Adrenal gland (tissue), 12 donors: Measurements from ENCODE around the gene ZEB1. TPM values are rescaled to one million over a fixed set of nuclear protein-coding genes. Genes with fewer than 3 reads are reported as not detected.
"Not testable (repeated sequence)": the region's sequence is repeated elsewhere in the genome, so short reads cannot be mapped to it uniquely, and the experiment has no call there.

Experiments
- DNase-seq, 7 donors: peaks; one replicate each; pipeline ENCODE4 v3.0.0-alpha.2; 2019 to 2020
- H3K27ac ChIP-seq, 5 donors: fragments of 200-600 bp; sonication (generic) in 4 of 5; 1 replicate in 3 of 5; 2 replicates in 2 of 5; pipeline versions ENCODE4 v1.5.1 to v1.8.0; 2016 to 2020; ENCODE audit warnings: mild to moderate bottlenecking in 1 of 5
- H3K27me3 ChIP-seq: fragments of 200-600 bp; 2 replicates; pipeline ENCODE4 v1.8.0; 2021
- H3K36me3 ChIP-seq, 2 donors: fragments of 200-600 bp; replicated peaks in 1 of 2; 1 replicate in 1 of 2; 2 replicates in 1 of 2; pipeline versions ENCODE4 v1.5.1 to v1.8.0; 2018 to 2022
- H3K4me1 ChIP-seq, 2 donors: fragments of 200-600 bp; replicated peaks in 1 of 2; 1 replicate in 1 of 2; 2 replicates in 1 of 2; pipeline versions ENCODE4 v1.5.1 to v1.8.0; 2018 to 2021
- H3K4me3 ChIP-seq, 4 donors: fragments of 200-600 bp; sonication (generic) in 3 of 4; one replicate each; pipeline ENCODE4 v1.5.1; 2016 to 2018
- H3K9me3 ChIP-seq, 3 donors: fragments of 200-600 bp; sonication (generic) in 1 of 3; replicated peaks in 1 of 3; 1 replicate in 2 of 3; 2 replicates in 1 of 3; pipeline versions ENCODE4 v1.5.1 to v1.8.0; 2016 to 2021
- CTCF ChIP-seq, 6 experiments: fragments of 450-650 bp in 4 of 6; fragments of 200-600 bp in 2 of 6; sonication (generic) in 1 of 6; IDR thresholded peaks; 1 replicate in 5 of 6; 2 replicates in 1 of 6; pipeline versions ENCODE4 v1.5.1 to v1.8.0; 2016 to 2021; ENCODE audit warnings: antibody characterized with exemption in 6 of 6, mild to moderate bottlenecking in 2 of 6, moderate library complexity in 1 of 6
- POLR2A ChIP-seq, 2 donors: fragments of 450-650 bp; IDR thresholded peaks; one replicate each; pipeline ENCODE4 v1.6.1; 2017; ENCODE audit warnings: antibody characterized with exemption in 2 of 2, mild to moderate bottlenecking in 2 of 2, moderate library complexity in 1 of 2
- WGBS, 4 donors: extraction: QIAGEN DNeasy Blood & Tissue Kit in 2 of 4; methylation state at CpG; one replicate each; pipeline versions ENCODE4 v1.1.5 to v1.1.7; 2013 to 2017; 5-methylcytosine and 5-hydroxymethylcytosine counted together
- intact Hi-C, 2 donors: fragments of 100-400 bp; cut with DNase I; formaldehyde crosslinking; loops; one replicate each; pipeline versions ENCODE4 v1.14.1 to v1.15.0; 2022 to 2023
- polyA plus RNA-seq, 3 donors: library from polyadenylated mRNA; stranded (reverse); fragments of 200-250 nt in 2 of 3; fragments of 350-450 nt in 1 of 3; fragmentation: Illumina TruSeq in 1 of 3; extraction: RNeasy Lipid Tissue Mini Kit (QIAGEN cat#74804) in 1 of 3; gene quantifications; one replicate each; pipeline ENCODE4 v1.2.3, GENCODE V29; 2013 to 2014
- total RNA-seq, 9 donors: library from RNA; depleted of rRNA in 4 of 9; stranded (reverse); fragments of >200 nt in 4 of 9; fragments of 120-200 nt in 1 of 9; fragmentation: NEBNext Ultra II Directional in 1 of 9; extraction: Animal tissue kit (Norgen Biotek cat#: 25700) in 1 of 9; gene quantifications; one replicate each; pipeline versions ENCODE4 v1.1.0 to v1.2.4, GENCODE V29; 2013 to 2023
- donor health status: healthy with polysubstance abuse.
- donor health status: Bipolar disorder and iron deficiency.
- donor health status: DM: yes; HTN: yes; CAD: no.
- donor health status: DM: no; HTN: no; CAD: no.
- donor health status: DM: no; HTN: no; CAD: no.
- donor health status: DM: yes; HTN: yes; CAD: no.

The ZEB1 gene
- total and polyA plus RNA-seq, 12 donors: 7.3 to 34.9 (median 22.9) TPM

GRCh38 chr10:31404640-31405039, 85.6 kb downstream of the ZEB1 start:
- intact Hi-C loops: no loop called here
- Histone ChIP-seq H3K27ac (no peak overlapping the region), H3K4me1 (peaks cover 0 to 12% of the 10 kb centered on the region in 2 donors), H3K27me3 (no peaks in the 10 kb centered on the region), H3K9me3 (no peaks in the 10 kb centered on the region), H3K4me3 (no peak overlapping the region), H3K36me3 (no peaks in the 10 kb centered on the region)
- no peak for TF ChIP-seq POLR2A (IDR thresholded peaks at IDR 0.05)
- TF ChIP-seq CTCF (IDR thresholded peaks at IDR 0.05): no peak
- DNase-seq: no peak

- WGBS, 4 donors: 82 to 98% (median 91%) methylated on average over 3 of the region's 3 CpGs
- H3K9me3 ChIP-seq, H3K36me3 ChIP-seq, DNase-seq, H3K27ac ChIP-seq, H3K27me3 ChIP-seq, intact Hi-C loops, H3K4me3 ChIP-seq: not testable (repeated sequence)
- peaks cover 0 to 12% of the 10 kb centered on the region in 2 donors for H3K4me1 ChIP-seq
These were observed 86.8 kb downstream of the ZEB1 start for GRCh38 chr10:31405829-31406228.

GRCh38 chr10:31412397-31412796, 93.4 kb downstream of the ZEB1 start:
- H3K9me3 ChIP-seq: not testable (repeated sequence)

GRCh38 chr10:31413325-31413724, 94.3 kb downstream of the ZEB1 start:
- no peak overlapping the region for H3K27ac ChIP-seq
- intact Hi-C loops: no loop called here
- TF ChIP-seq CTCF (IDR thresholded peaks at IDR 0.05): no peak
- TF ChIP-seq POLR2A (IDR thresholded peaks at IDR 0.05): no peak
- peak overlapping the region in 1 of 4 donors; percentile 16 for H3K4me3 ChIP-seq
- no peaks in the 10 kb centered on the region for H3K36me3 ChIP-seq
- H3K4me1 ChIP-seq: peaks cover 5 to 7% of the 10 kb centered on the region in 2 donors
- H3K9me3 ChIP-seq: no peaks in the 10 kb centered on the region
- no peak for DNase-seq
- no peaks in the 10 kb centered on the region for H3K27me3 ChIP-seq
- WGBS, 4 donors: 21 to 27% (median 22%) methylated on average over 1 of the region's 1 CpG

More at GRCh38 chr10:31412397-31412796, 93.4 kb downstream of the ZEB1 start:
- H3K27me3 ChIP-seq, H3K4me1 ChIP-seq, H3K27ac ChIP-seq, DNase-seq, H3K4me3 ChIP-seq, H3K36me3 ChIP-seq, intact Hi-C loops: not testable (repeated sequence)
- 92 to 95% (median 93%) methylated on average over 2 of the region's 2 CpGs for WGBS, 4 donors

GRCh38 chr10:31418481-31418880, 99.5 kb downstream of the ZEB1 start:
- WGBS, 4 donors: 93 to 97% (median 94%) methylated on average over 2 of the region's 2 CpGs
- no peak for DNase-seq
- no peaks in the 10 kb centered on the region for H3K36me3 ChIP-seq
- H3K27me3 ChIP-seq: no peaks in the 10 kb centered on the region
- intact Hi-C loops: no loop called here
- H3K27ac ChIP-seq: no peak overlapping the region
- no peaks in the 10 kb centered on the region for H3K9me3 ChIP-seq
- TF ChIP-seq POLR2A (IDR thresholded peaks at IDR 0.05): no peak
- no peak for TF ChIP-seq CTCF (IDR thresholded peaks at IDR 0.05)
- H3K4me1 ChIP-seq: peaks cover 6 to 15% of the 10 kb centered on the region in 2 donors
- no peak overlapping the region for H3K4me3 ChIP-seq
